ENCODE results near the gene LY86. TPM values are rescaled to one million over a fixed set of nuclear protein-coding genes. Genes with fewer than 3 reads are reported as not detected.

Gene LY86
- total RNA-seq, 1 experiment from 2014 or later, result not detected

GRCh38 chr6:6639572-6639971 is 51.1 kb downstream of the LY86 start:
- no peak overlapping the region for H3K4me3 Mint-ChIP-seq (ENCODE audit: low read depth, unreplicated experiment)
- TF ChIP-seq, protein P1, sequence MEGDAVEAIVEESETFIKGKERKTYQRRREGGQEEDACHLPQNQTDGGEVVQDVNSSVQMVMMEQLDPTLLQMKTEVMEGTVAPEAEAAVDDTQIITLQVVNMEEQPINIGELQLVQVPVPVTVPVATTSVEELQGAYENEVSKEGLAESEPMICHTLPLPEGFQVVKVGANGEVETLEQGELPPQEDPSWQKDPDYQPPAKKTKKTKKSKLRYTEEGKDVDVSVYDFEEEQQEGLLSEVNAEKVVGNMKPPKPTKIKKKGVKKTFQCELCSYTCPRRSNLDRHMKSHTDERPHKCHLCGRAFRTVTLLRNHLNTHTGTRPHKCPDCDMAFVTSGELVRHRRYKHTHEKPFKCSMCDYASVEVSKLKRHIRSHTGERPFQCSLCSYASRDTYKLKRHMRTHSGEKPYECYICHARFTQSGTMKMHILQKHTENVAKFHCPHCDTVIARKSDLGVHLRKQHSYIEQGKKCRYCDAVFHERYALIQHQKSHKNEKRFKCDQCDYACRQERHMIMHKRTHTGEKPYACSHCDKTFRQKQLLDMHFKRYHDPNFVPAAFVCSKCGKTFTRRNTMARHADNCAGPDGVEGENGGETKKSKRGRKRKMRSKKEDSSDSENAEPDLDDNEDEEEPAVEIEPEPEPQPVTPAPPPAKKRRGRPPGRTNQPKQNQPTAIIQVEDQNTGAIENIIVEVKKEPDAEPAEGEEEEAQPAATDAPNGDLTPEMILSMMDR (IDR thresholded peaks at IDR 0.05; ENCODE audit: unreplicated experiment), result no peak
- peaks cover 10% of the 10 kb centered on the region for H3K27me3 Mint-ChIP-seq (ENCODE audit: unreplicated experiment)
- CTCF ChIA-PET, result no interaction called here
- no peak for DNase-seq
- H3K36me3 Mint-ChIP-seq (ENCODE audit: insufficient read depth, unreplicated experiment), result no peaks in the 10 kb centered on the region
- intact Hi-C loops (cut with micrococcal nuclease; ENCODE audit: unreplicated experiment), result no loop called here
- H3K4me1 Mint-ChIP-seq (ENCODE audit: low read depth, unreplicated experiment), result no peaks in the 10 kb centered on the region
- no peaks in the 10 kb centered on the region for H3K9me3 Mint-ChIP-seq (ENCODE audit: low read depth, unreplicated experiment)
- H3K27ac Mint-ChIP-seq (ENCODE audit: unreplicated experiment), result no peak overlapping the region
- no TSS peak for BruUV-seq (replicated peaks)

DNA sequence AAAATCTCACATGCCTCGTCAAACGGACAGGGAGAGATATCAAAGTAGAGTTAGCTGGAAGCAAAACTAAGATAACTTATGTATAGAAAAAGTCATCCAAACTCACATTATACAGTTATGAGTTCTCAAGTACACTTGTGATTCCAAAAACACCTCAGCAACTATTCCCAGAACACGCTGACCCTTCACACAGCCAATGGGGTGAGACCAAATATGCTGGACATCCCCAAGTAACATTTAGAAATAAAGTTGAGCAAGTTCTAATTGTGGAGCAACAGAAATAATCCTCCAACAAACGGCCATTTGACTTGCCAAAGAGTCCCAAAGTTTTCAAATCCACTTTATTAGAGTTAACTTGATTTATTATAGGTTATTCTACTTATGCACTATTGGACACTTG is 52.4 kb downstream of the LY86 start:
- CTCF ChIA-PET, result no interaction called here
- no peak overlapping the region for H3K4me3 Mint-ChIP-seq (ENCODE audit: low read depth, unreplicated experiment)
- no peak for DNase-seq
- H3K9me3 Mint-ChIP-seq (ENCODE audit: low read depth, unreplicated experiment), result no peaks in the 10 kb centered on the region
- no peaks in the 10 kb centered on the region for H3K36me3 Mint-ChIP-seq (ENCODE audit: insufficient read depth, unreplicated experiment)
- H3K4me1 Mint-ChIP-seq (ENCODE audit: low read depth, unreplicated experiment), result no peaks in the 10 kb centered on the region
- intact Hi-C loops (cut with micrococcal nuclease; ENCODE audit: unreplicated experiment), result loop anchor here (10.0 kb wide), 1 partner anchor 76 kb away; no protein-coding TSS in a partner anchor
- TF ChIP-seq, protein P1 (IDR thresholded peaks at IDR 0.05; ENCODE audit: unreplicated experiment), result no peak
- no TSS peak for BruUV-seq (replicated peaks)
- no peak overlapping the region for H3K27ac Mint-ChIP-seq (ENCODE audit: unreplicated experiment)
- peaks cover 10% of the 10 kb centered on the region for H3K27me3 Mint-ChIP-seq (ENCODE audit: unreplicated experiment)

DNA sequence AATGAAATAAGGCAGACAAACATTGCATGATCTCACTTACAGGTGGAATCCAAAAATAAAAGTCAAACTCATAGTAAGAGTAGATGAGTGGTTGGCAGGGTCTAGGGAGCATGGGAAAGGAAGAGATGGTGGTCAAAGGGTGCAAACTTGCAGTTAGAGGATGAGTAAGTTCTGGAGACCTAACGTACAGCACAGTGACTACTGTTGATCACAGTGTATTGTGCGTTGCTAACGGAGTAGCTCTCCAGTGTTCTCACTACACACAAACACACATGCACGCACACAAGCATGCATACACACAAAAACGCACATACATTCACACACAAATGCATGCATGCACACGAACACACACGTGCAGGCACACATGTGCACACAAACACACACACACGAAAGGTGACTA is 54.9 kb downstream of the LY86 start:
- CTCF ChIA-PET, result no interaction called here
- DNase-seq, result no peak
- Mint-ChIP-seq H3K36me3 (ENCODE audit: insufficient read depth, unreplicated experiment) (no peaks in the 10 kb centered on the region), H3K27ac (ENCODE audit: unreplicated experiment) (no peak overlapping the region), H3K27me3 (ENCODE audit: unreplicated experiment) (peaks cover 10% of the 10 kb centered on the region), H3K4me1 (ENCODE audit: low read depth, unreplicated experiment) (no peaks in the 10 kb centered on the region), H3K4me3 (ENCODE audit: low read depth, unreplicated experiment) (no peak overlapping the region), H3K9me3 (ENCODE audit: low read depth, unreplicated experiment) (no peaks in the 10 kb centered on the region)
- intact Hi-C loops (cut with micrococcal nuclease; ENCODE audit: unreplicated experiment), result loop anchor here (10.0 kb wide), 1 partner anchor 79 kb away; no protein-coding TSS in a partner anchor
- TF ChIP-seq, protein P1 (IDR thresholded peaks at IDR 0.05; ENCODE audit: unreplicated experiment), result no peak
- no TSS peak for BruUV-seq (replicated peaks)

DNA sequence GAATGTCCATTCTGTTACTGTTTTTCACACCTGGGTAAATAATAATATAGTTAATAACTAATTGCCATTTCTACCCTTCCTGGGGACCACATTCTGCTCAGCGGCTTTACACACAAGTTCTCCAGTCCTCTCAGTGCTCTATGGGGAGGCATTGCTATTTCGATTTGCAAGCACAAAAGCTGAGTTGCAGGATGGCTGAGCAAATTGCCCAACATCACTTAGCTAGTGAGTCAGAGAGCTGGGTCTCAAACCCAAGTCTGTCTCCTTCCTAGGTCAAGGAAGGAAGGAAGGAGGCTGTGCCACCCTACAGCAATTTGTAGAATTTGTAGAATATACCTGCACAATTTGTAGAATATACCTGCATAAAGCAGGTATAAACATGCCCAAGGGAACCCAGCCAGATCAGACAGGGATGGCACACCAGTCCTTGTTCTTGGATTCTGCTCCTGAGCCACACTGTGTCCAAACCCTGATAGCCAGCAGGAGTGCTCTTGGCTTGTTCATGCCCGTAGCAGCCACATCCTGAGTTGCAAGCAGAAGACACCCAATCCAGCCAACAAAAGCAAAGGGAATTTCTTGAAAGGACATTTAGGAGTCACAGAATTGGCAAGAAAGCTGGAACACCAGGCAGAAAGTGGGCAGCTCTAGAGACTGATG is 56.9 kb downstream of the LY86 start:
- no TSS peak for BruUV-seq (replicated peaks)
- CTCF ChIA-PET, result no interaction called here
- Mint-ChIP-seq H3K27ac (ENCODE audit: unreplicated experiment) (no peak overlapping the region), H3K4me1 (ENCODE audit: low read depth, unreplicated experiment) (no peaks in the 10 kb centered on the region), H3K4me3 (ENCODE audit: low read depth, unreplicated experiment) (no peak overlapping the region), H3K27me3 (ENCODE audit: unreplicated experiment) (peaks cover 10% of the 10 kb centered on the region), H3K36me3 (ENCODE audit: insufficient read depth, unreplicated experiment) (no peaks in the 10 kb centered on the region), H3K9me3 (ENCODE audit: low read depth, unreplicated experiment) (no peaks in the 10 kb centered on the region)
- no peak for DNase-seq
- intact Hi-C loops (cut with micrococcal nuclease; ENCODE audit: unreplicated experiment), result loop anchor here (10.0 kb wide), 1 partner anchor 81 kb away; no protein-coding TSS in a partner anchor
- TF ChIP-seq, protein P1 (IDR thresholded peaks at IDR 0.05; ENCODE audit: unreplicated experiment), result no peak

All from Calu3 (cell line).